ENCODE measurements around the gene EZH2. TPM values are rescaled to one million over a fixed set of nuclear protein-coding genes. Genes with fewer than 3 reads are reported as not detected.

Gene EZH2
- total RNA-seq, 2 donors from 2014 or later: 1.7 to 1.9 TPM

- intact Hi-C loops (cut with DNase I): no loop called here
These were observed 17.7 kb downstream of the EZH2 start for GRCh38 chr7:148866362-148866761.

GRCh38 chr7:148865283-148865682 lies 18.8 kb downstream of the EZH2 start:
- intact Hi-C loops (cut with DNase I): no loop called here
- DNase-seq (ENCODE audit: low spot score): no peak

More at GRCh38 chr7:148866362-148866761, 17.7 kb downstream of the EZH2 start:
- no peak for DNase-seq (ENCODE audit: low spot score)

- intact Hi-C loops (cut with DNase I): no loop called here
- DNase-seq (ENCODE audit: low spot score): no peak
These were observed 20.8 kb downstream of the EZH2 start for GRCh38 chr7:148863324-148863723.

GRCh38 chr7:148862481-148862880 lies 21.6 kb downstream of the EZH2 start:
- no peak for DNase-seq (ENCODE audit: low spot score)
- intact Hi-C loops (cut with DNase I): no loop called here

- intact Hi-C loops (cut with DNase I): loop anchor here in 1 of 2 donors (10.0 kb wide), 1 partner anchor 106 kb away; no protein-coding TSS in a partner anchor
These were observed 25.6 kb downstream of the EZH2 start for GRCh38 chr7:148858489-148858888.

GRCh38 chr7:148856891-148857290 lies 27.2 kb downstream of the EZH2 start:
- no peak for DNase-seq (ENCODE audit: low spot score)
- intact Hi-C loops (cut with DNase I): loop anchor here in 1 of 2 donors (10.0 kb wide), 1 partner anchor 108 kb away; no protein-coding TSS in a partner anchor

More at GRCh38 chr7:148858489-148858888, 25.6 kb downstream of the EZH2 start:
- no peak for DNase-seq (ENCODE audit: low spot score)

GRCh38 chr7:148856578-148856881 lies 27.6 kb downstream of the EZH2 start:
- intact Hi-C loops (cut with DNase I): loop anchor here in 1 of 2 donors (10.0 kb wide), 1 partner anchor 108 kb away; no protein-coding TSS in a partner anchor

GRCh38 chr7:148854983-148855382 lies 29.1 kb downstream of the EZH2 start:
- intact Hi-C loops (cut with DNase I): loop anchor here in 1 of 2 donors (10.0 kb wide), 1 partner anchor 110 kb away; no protein-coding TSS in a partner anchor
- no peak for DNase-seq (ENCODE audit: low spot score)

More at GRCh38 chr7:148856578-148856881, 27.6 kb downstream of the EZH2 start:
- DNase-seq (ENCODE audit: low spot score): no peak

GRCh38 chr7:148852272-148852671 lies 31.8 kb downstream of the EZH2 start:
- DNase-seq (ENCODE audit: low spot score): no peak
- intact Hi-C loops (cut with DNase I): loop anchor here in 1 of 2 donors (10.0 kb wide), 1 partner anchor 113 kb away; no protein-coding TSS in a partner anchor

- intact Hi-C loops (cut with DNase I): loop anchor here in 1 of 2 donors (10.0 kb wide), 1 partner anchor 114 kb away; no protein-coding TSS in a partner anchor
- DNase-seq (ENCODE audit: low spot score): no peak
These were observed 33.5 kb downstream of the EZH2 start for GRCh38 chr7:148850564-148850963.

- no peak for DNase-seq (ENCODE audit: low spot score)
- intact Hi-C loops (cut with DNase I): loop anchor here in 1 of 2 donors (10.0 kb wide), 1 partner anchor 115 kb away; no protein-coding TSS in a partner anchor
These were observed 34.5 kb downstream of the EZH2 start for GRCh38 chr7:148849393-148850098.

- intact Hi-C loops (cut with DNase I): no loop called here
- no peak for DNase-seq (ENCODE audit: low spot score)
These were observed 36.0 kb downstream of the EZH2 start for GRCh38 chr7:148847815-148848734.

- DNase-seq (ENCODE audit: low spot score): no peak
- intact Hi-C loops (cut with DNase I): no loop called here
These were observed 45.2 kb downstream of the EZH2 start for GRCh38 chr7:148838905-148839304.

- intact Hi-C loops (cut with DNase I): no loop called here
- no peak for DNase-seq (ENCODE audit: low spot score)
These were observed 48.2 kb downstream of the EZH2 start for GRCh38 chr7:148835854-148836253.

GRCh38 chr7:148834605-148835004 lies 49.5 kb downstream of the EZH2 start:
- no peak for DNase-seq (ENCODE audit: low spot score)
- intact Hi-C loops (cut with DNase I): no loop called here

GRCh38 chr7:148831782-148832181 lies 52.3 kb downstream of the EZH2 start:
- DNase-seq (ENCODE audit: low spot score): no peak
- intact Hi-C loops (cut with DNase I): no loop called here

GRCh38 chr7:148830897-148831692 lies 53.0 kb downstream of the EZH2 start:
- no peak for DNase-seq (ENCODE audit: low spot score)
- intact Hi-C loops (cut with DNase I): no loop called here

- intact Hi-C loops (cut with DNase I): no loop called here
- DNase-seq (ENCODE audit: low spot score): no peak
These were observed 55.1 kb downstream of the EZH2 start for GRCh38 chr7:148828965-148829364.

- no peak for DNase-seq (ENCODE audit: low spot score)
- intact Hi-C loops (cut with DNase I): no loop called here
These were observed 58.8 kb downstream of the EZH2 start for GRCh38 chr7:148825338-148825737.
